ENCODE results near the gene NPHS1. TPM values are rescaled to one million over a fixed set of nuclear protein-coding genes. Genes with fewer than 3 reads are reported as not detected.

Gene NPHS1
- total and polyA plus RNA-seq, 8 donors: 0.10 to 17.9 (median 0.49) TPM; not detected in 2

GRCh38 chr19:35812220-35813042 lies 39.9 kb downstream of the NPHS1 start, which contains the start of gene PRODH2:
TSS of gene PRODH2 (minus strand) at chr19:35812845. CDS start at chr19:35812805, 40 bp downstream.
- Histone ChIP-seq H3K4me1 (no peaks in the 10 kb centered on the region), H3K27ac (no peak within 1 kb of the TSS), H3K4me3 (no peak within 1 kb of the TSS), H3K36me3 (no peaks in the 10 kb centered on the region), H3K9me3 (no peaks in the 10 kb centered on the region), H3K27me3 (peaks cover 0 to 69% (median 0%) of the 10 kb centered on the region in 3 donors)
- intact Hi-C loops (cut with DNase I; ENCODE audit: low total_unique reads): no loop called here
- TF ChIP-seq POLR2AphosphoS5 (IDR thresholded peaks at IDR 0.05): no peak
- no peak for TF ChIP-seq POLR2A (IDR thresholded peaks at IDR 0.05)
- TF ChIP-seq, protein P1, sequence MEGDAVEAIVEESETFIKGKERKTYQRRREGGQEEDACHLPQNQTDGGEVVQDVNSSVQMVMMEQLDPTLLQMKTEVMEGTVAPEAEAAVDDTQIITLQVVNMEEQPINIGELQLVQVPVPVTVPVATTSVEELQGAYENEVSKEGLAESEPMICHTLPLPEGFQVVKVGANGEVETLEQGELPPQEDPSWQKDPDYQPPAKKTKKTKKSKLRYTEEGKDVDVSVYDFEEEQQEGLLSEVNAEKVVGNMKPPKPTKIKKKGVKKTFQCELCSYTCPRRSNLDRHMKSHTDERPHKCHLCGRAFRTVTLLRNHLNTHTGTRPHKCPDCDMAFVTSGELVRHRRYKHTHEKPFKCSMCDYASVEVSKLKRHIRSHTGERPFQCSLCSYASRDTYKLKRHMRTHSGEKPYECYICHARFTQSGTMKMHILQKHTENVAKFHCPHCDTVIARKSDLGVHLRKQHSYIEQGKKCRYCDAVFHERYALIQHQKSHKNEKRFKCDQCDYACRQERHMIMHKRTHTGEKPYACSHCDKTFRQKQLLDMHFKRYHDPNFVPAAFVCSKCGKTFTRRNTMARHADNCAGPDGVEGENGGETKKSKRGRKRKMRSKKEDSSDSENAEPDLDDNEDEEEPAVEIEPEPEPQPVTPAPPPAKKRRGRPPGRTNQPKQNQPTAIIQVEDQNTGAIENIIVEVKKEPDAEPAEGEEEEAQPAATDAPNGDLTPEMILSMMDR (IDR thresholded peaks at IDR 0.05): no peak
- no peak for TF ChIP-seq EP300 (IDR thresholded peaks at IDR 0.05)
- DNase-seq: no peak
- WGBS, 5 donors: 61 to 69% (median 65%) methylated on average over 20 to 26 of the region's 26 CpGs

GRCh38 chr19:35811317-35812219 lies 40.7 kb downstream of the NPHS1 start:
- Histone ChIP-seq H3K27ac (no peak overlapping the region), H3K27me3 (peaks cover 0 to 68% (median 0%) of the 10 kb centered on the region in 3 donors), H3K4me3 (no peak overlapping the region), H3K9me3 (no peaks in the 10 kb centered on the region), H3K36me3 (no peaks in the 10 kb centered on the region), H3K4me1 (no peaks in the 10 kb centered on the region)
- DNase-seq: no peak
- intact Hi-C loops (cut with DNase I; ENCODE audit: low total_unique reads): no loop called here
- 59 to 75% (median 66%) methylated on average over 13 to 18 of the region's 18 CpGs for WGBS, 5 donors
- TF ChIP-seq POLR2A (IDR thresholded peaks at IDR 0.05) (no peak), EP300 (IDR thresholded peaks at IDR 0.05) (no peak), POLR2AphosphoS5 (IDR thresholded peaks at IDR 0.05) (no peak)
- TF ChIP-seq, protein P1 (IDR thresholded peaks at IDR 0.05): no peak

DNA sequence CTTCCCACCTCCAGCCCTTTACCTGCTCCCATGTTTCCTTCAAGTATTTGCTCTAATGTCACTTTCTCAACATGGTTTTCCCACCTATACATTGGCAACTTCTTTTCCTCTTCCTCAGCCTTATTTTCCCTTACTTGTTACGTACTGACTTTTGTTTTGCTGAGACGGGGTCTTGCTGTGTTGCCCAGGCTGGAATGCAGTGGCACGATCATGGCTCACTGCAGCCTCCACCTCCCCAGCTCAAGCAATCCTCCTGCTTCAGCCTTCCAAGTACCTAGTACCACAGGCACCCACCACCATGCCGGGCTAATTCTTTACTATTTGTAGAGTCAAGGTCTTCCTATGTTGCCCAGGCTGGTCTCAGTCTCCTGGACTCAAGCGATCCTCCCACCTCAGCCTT lies 44.7 kb downstream of the NPHS1 start:
- Histone ChIP-seq H3K27me3 (peaks cover 0 to 59% (median 0%) of the 10 kb centered on the region in 3 donors), H3K27ac (no peak overlapping the region), H3K4me1 (no peaks in the 10 kb centered on the region), H3K4me3 (no peak overlapping the region), H3K9me3 (no peaks in the 10 kb centered on the region), H3K36me3 (no peaks in the 10 kb centered on the region)
- no peak for DNase-seq
- intact Hi-C loops (cut with DNase I; ENCODE audit: low total_unique reads): no loop called here
- TF ChIP-seq POLR2AphosphoS5 (IDR thresholded peaks at IDR 0.05) (no peak), POLR2A (IDR thresholded peaks at IDR 0.05) (no peak), EP300 (IDR thresholded peaks at IDR 0.05) (no peak)
- TF ChIP-seq, protein P1 (IDR thresholded peaks at IDR 0.05): no peak
- WGBS, 5 donors: 89 to 95% (median 89%) methylated on average over 5 of the region's 5 CpGs

DNA sequence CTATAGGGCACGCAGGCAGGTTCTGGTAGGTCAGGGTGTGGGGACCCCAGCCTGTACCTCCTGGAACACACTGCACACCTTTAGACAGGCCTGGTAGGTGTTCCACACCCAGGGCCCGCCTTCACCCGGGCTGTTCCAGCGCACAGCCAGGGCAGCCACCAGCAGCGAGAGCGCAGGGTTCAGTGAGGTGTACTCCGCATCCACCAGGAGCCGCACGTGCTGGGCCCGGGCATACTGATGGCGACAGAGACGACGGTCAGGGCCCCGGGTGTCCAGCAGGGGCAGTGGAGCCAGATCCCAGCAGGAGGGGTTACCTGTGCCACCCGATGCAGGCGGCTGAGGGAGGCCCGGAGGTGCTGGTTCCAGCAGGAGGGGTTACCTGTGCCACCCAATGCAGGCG lies 45.7 kb downstream of the NPHS1 start:
- intact Hi-C loops (cut with DNase I; ENCODE audit: low total_unique reads): no loop called here
- Histone ChIP-seq H3K27ac (no peak overlapping the region), H3K9me3 (no peaks in the 10 kb centered on the region), H3K36me3 (no peaks in the 10 kb centered on the region), H3K27me3 (peaks cover 0 to 50% (median 0%) of the 10 kb centered on the region in 3 donors), H3K4me1 (no peaks in the 10 kb centered on the region), H3K4me3 (no peak overlapping the region)
- TF ChIP-seq, protein P1 (IDR thresholded peaks at IDR 0.05): no peak
- TF ChIP-seq POLR2AphosphoS5 (IDR thresholded peaks at IDR 0.05): no peak
- TF ChIP-seq EP300 (IDR thresholded peaks at IDR 0.05): no peak
- TF ChIP-seq POLR2A (IDR thresholded peaks at IDR 0.05): no peak
- WGBS, 5 donors: 80 to 87% (median 83%) methylated on average over 13 to 18 of the region's 18 CpGs
- no peak for DNase-seq

Measured in stomach (tissue), 9 donors.